Thyroid gland (tissue), 4 donors: Measurements from ENCODE around the gene PHIP. TPM values are rescaled to one million over a fixed set of nuclear protein-coding genes. Genes with fewer than 3 reads are reported as not detected.
"Not testable (repeated sequence)": the region's sequence is repeated elsewhere in the genome, so short reads cannot be mapped to it uniquely, and the experiment has no call there.

Source experiments
- DNase-seq, 2 donors: peaks; one replicate each; pipeline ENCODE4 v3.0.0-alpha.2; 2019
- H3K27ac ChIP-seq, 3 donors: fragments of 200-600 bp; sonication (generic); 1 replicate in 2 of 3; 2 replicates in 1 of 3; pipeline ENCODE4 v1.5.1; 2016 to 2019; ENCODE audit warnings: mild to moderate bottlenecking in 1 of 3, moderate library complexity in 1 of 3
- H3K27me3 ChIP-seq: fragments of 200-600 bp; sonication (generic); one replicate; pipeline ENCODE4 v1.5.1; 2019
- H3K36me3 ChIP-seq, 2 donors: fragments of 200-600 bp; sonication (generic); one replicate each; pipeline ENCODE4 v1.5.1; 2016 to 2019
- H3K4me1 ChIP-seq, 2 donors: fragments of 200-600 bp; sonication (generic); one replicate each; pipeline ENCODE4 v1.5.1; 2017 to 2019
- H3K4me3 ChIP-seq, 3 donors: fragments of 200-600 bp; sonication (generic); replicated peaks in 1 of 3; 1 replicate in 2 of 3; 2 replicates in 1 of 3; pipeline ENCODE4 v1.5.1; 2016; ENCODE audit warnings: mild to moderate bottlenecking in 1 of 3
- H3K9me3 ChIP-seq: fragments of 200-600 bp; sonication (generic); one replicate; pipeline ENCODE4 v1.5.1; 2017
- CTCF ChIP-seq, 6 experiments: fragments of 200-600 bp in 3 of 6; fragments of 450-650 bp in 3 of 6; sonication (generic) in 3 of 6; IDR thresholded peaks; one replicate each; pipeline ENCODE4 v1.5.1; 2016 to 2019; ENCODE audit warnings: antibody characterized with exemption in 6 of 6, mild to moderate bottlenecking in 2 of 6, inconsistent platforms in 1 of 6, moderate library complexity in 1 of 6
- POLR2A ChIP-seq, 2 donors: fragments of 450-650 bp; IDR thresholded peaks; one replicate each; pipeline ENCODE4 v1.6.1; 2017; ENCODE audit warnings: antibody characterized with exemption in 2 of 2, mild to moderate bottlenecking in 2 of 2, moderate library complexity in 1 of 2
- WGBS, 2 donors: methylation state at CpG; one replicate each; pipeline ENCODE4 v1.1.5; 2017; 5-methylcytosine and 5-hydroxymethylcytosine counted together
- intact Hi-C: fragments of 100-400 bp; cut with DNase I; formaldehyde crosslinking; loops from one replicate; pipeline ENCODE4 v1.15.1; 2023
- total RNA-seq, 4 donors: library from RNA; depleted of rRNA; stranded (reverse); fragments of >200 nt; gene quantifications; one replicate each; pipeline ENCODE4 v1.2.3, GENCODE V29; 2016

PHIP gene
- total RNA-seq, 4 donors from 2014 or later = 28.0 to 45.9 (median 35.4) TPM

DNA sequence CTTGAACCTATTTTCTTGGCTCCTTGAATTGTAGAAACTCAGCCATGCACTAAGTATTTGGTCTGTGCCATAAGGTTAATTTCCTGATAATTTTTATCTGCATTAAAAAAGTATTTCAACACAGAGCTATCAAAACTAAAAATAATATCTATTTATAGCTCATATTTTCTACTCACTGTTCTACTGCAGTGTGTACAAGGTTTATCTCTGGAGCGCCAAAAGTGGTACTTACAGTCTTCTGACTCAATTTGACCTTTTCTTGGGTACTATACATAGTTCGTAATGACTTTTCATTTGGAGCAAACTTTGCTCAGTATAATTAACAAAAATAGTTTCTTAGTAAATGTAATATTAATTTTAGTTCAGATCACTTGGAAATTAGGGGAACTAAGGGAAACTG, 141.5 kb downstream of the PHIP start:
- no peaks in the 10 kb centered on the region for H3K9me3 ChIP-seq
- WGBS, 2 donors = 96 to 97% methylated on average over 2 of the region's 2 CpGs
- H3K4me3 ChIP-seq = no peak overlapping the region
- no peaks in the 10 kb centered on the region for H3K36me3 ChIP-seq
- H3K27ac ChIP-seq = no peak overlapping the region
- no peak for DNase-seq
- no peaks in the 10 kb centered on the region for H3K4me1 ChIP-seq
- no peaks in the 10 kb centered on the region for H3K27me3 ChIP-seq
- TF ChIP-seq POLR2A (IDR thresholded peaks at IDR 0.05) = no peak
- no peak for TF ChIP-seq CTCF (IDR thresholded peaks at IDR 0.05)
- intact Hi-C loops = no loop called here

GRCh38 chr6:78935553-78935952, 142.5 kb downstream of the PHIP start:
- no peaks in the 10 kb centered on the region for H3K9me3 ChIP-seq
- H3K4me1 ChIP-seq = no peaks in the 10 kb centered on the region
- intact Hi-C loops = no loop called here
- DNase-seq = no peak
- no peak overlapping the region for H3K27ac ChIP-seq
- TF ChIP-seq CTCF (IDR thresholded peaks at IDR 0.05) = no peak
- H3K27me3 ChIP-seq = no peaks in the 10 kb centered on the region
- H3K4me3 ChIP-seq = no peak overlapping the region
- H3K36me3 ChIP-seq = no peaks in the 10 kb centered on the region
- WGBS, 2 donors = 96 to 99% methylated on average over 2 of the region's 2 CpGs

DNA sequence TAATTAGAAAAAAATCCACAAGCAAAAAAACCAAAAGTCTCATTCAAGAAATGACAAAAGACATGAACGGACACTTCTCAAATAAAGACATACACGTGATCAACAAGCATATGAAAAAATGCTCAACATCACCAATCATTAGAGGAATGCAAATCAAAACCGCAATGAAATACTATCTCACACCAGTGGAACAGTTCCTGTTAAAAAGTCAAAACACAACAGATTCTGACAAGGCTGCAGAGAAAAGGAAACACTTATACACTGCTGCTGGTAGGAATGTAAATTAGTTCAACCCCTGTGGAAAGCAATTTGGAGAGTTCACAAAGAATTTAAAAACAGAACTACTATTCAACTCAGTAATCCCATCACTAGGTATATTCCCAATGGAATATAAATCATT, 152.7 kb downstream of the PHIP start:
- no peak for DNase-seq
- intact Hi-C loops = no loop called here
- Histone ChIP-seq H3K27me3 (no peaks in the 10 kb centered on the region), H3K36me3 (no peaks in the 10 kb centered on the region), H3K9me3 (no peaks in the 10 kb centered on the region), H3K4me1 (no peaks in the 10 kb centered on the region), H3K27ac (no peak overlapping the region), H3K4me3 (no peak overlapping the region)
- TF ChIP-seq CTCF (IDR thresholded peaks at IDR 0.05) = no peak
- TF ChIP-seq POLR2A (IDR thresholded peaks at IDR 0.05) = no peak
- 84 to 91% methylated on average over 3 of the region's 3 CpGs for WGBS, 2 donors

GRCh38 chr6:78921168-78921567, 156.9 kb downstream of the PHIP start:
- H3K27me3 ChIP-seq, H3K9me3 ChIP-seq, intact Hi-C loops, H3K36me3 ChIP-seq, H3K4me1 ChIP-seq, DNase-seq, H3K4me3 ChIP-seq, H3K27ac ChIP-seq: not testable (repeated sequence)
- WGBS, 2 donors = 90 to 91% methylated on average over 7 to 10 of the region's 10 CpGs

DNA sequence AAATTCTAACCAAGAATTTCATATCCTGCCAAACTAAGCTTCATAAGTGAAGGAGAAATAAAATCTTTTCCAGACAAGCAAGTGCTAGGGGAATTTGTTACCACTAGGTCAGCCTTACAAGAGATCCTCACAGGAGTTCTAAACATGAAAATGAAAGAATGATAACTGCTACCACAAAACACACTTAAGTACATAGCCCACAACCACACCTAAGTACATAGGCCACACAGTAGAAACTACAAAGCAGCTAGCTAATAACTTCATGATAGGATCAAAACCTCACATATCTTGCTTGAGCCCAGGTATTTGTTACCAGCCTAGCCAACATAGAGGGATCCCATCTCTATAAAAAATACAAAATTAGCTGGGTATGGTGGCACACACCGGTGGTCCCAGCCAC, 160.3 kb downstream of the PHIP start:
- 100% methylated on average over 1 of the region's 1 CpG for WGBS, 2 donors
- Histone ChIP-seq H3K27ac (no peak overlapping the region), H3K9me3 (no peaks in the 10 kb centered on the region), H3K4me3 (no peak overlapping the region), H3K36me3 (no peaks in the 10 kb centered on the region), H3K4me1 (no peaks in the 10 kb centered on the region), H3K27me3 (no peaks in the 10 kb centered on the region)
- no peak for DNase-seq
- TF ChIP-seq CTCF (IDR thresholded peaks at IDR 0.05) = no peak
- TF ChIP-seq POLR2A (IDR thresholded peaks at IDR 0.05) = no peak
- intact Hi-C loops = no loop called here

DNA sequence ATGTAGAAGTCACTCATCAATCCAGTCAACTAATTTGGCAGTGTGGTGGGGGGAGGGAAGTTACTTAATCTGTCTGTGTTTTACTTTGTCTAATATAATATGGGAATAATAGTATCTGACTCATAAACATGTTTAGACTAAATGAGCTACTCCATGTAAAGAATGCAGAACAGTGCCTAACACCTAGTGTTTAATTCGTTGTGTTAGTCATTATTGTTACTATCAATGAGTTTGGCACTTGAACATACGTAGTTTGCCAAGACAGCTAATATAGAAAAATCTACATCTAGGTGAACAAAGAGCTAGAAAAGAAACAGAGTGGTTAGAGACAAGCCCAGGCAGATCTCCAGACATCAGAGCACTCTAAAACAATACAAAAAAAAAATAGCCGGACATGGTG, 161.6 kb downstream of the PHIP start:
- no peak for DNase-seq
- Histone ChIP-seq H3K27me3 (no peaks in the 10 kb centered on the region), H3K36me3 (no peaks in the 10 kb centered on the region), H3K4me1 (no peaks in the 10 kb centered on the region), H3K4me3 (no peak overlapping the region), H3K27ac (no peak overlapping the region), H3K9me3 (no peaks in the 10 kb centered on the region)
- 92 to 93% methylated on average over 3 of the region's 3 CpGs for WGBS, 2 donors
- intact Hi-C loops = no loop called here
- TF ChIP-seq POLR2A (IDR thresholded peaks at IDR 0.05) (no peak), CTCF (IDR thresholded peaks at IDR 0.05) (no peak)
